PC-9 (cell line): ENCODE data around the gene CDKN1A.

ENCODE experiments used
- EZH2 ChIP-seq: fragments of 200-600 bp; sonication (generic); IDR thresholded peaks from 2 replicates; pipeline ENCODE4 v1.8.0; 2017; ENCODE audit warnings: antibody characterized with exemption, low read depth
- TF ChIP-seq, protein P1 (sequence below): fragments of 200-600 bp; sonication (generic); conservative IDR thresholded peaks from 2 replicates; pipeline ENCODE4 v1.6.1; 2017; ENCODE audit warnings: mixed run types, antibody characterized with exemption, mild to moderate bottlenecking, moderate library complexity

DNA sequence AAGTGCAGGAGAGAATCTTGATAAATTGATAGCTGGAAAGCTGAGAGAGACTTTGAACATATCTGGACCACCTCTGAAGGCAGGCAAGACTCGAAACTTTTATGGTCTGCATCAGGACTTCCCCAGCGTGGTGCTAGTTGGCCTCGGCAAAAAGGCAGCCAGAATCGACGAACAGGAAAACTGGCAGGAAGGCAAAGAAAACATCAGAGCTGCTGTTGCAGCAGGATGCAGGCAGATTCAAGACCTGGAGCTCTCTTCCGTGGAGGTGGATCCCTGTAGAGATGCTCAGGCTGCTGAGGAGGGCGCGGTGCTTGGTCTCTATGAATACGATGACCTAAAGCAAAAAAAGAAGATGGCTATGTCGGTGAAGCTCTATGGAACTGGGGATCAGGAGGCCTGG lies 4.6 kb upstream of the CDKN1A start:
- TF ChIP-seq, protein P1, sequence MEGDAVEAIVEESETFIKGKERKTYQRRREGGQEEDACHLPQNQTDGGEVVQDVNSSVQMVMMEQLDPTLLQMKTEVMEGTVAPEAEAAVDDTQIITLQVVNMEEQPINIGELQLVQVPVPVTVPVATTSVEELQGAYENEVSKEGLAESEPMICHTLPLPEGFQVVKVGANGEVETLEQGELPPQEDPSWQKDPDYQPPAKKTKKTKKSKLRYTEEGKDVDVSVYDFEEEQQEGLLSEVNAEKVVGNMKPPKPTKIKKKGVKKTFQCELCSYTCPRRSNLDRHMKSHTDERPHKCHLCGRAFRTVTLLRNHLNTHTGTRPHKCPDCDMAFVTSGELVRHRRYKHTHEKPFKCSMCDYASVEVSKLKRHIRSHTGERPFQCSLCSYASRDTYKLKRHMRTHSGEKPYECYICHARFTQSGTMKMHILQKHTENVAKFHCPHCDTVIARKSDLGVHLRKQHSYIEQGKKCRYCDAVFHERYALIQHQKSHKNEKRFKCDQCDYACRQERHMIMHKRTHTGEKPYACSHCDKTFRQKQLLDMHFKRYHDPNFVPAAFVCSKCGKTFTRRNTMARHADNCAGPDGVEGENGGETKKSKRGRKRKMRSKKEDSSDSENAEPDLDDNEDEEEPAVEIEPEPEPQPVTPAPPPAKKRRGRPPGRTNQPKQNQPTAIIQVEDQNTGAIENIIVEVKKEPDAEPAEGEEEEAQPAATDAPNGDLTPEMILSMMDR, result no peak
- no peak for TF ChIP-seq EZH2
